ENCODE measurements around the gene NMS. TPM values are rescaled to one million over a fixed set of nuclear protein-coding genes. Genes with fewer than 3 reads are reported as not detected.

NMS gene, protein sequence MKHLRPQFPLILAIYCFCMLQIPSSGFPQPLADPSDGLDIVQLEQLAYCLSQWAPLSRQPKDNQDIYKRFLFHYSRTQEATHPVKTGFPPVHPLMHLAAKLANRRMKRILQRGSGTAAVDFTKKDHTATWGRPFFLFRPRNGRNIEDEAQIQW
- not detected for total RNA-seq
- polyA plus RNA-seq (2013, experiment 1 of 2), result not detected
- polyA plus RNA-seq (2013, experiment 2 of 2), result not detected
- long read RNA-seq, experiment 1, result 0 reads
- long read RNA-seq, experiment 2, result 0 reads
- long read RNA-seq, experiment 3, result 0 reads
- long read RNA-seq, experiment 4, result 0 reads

DNA sequence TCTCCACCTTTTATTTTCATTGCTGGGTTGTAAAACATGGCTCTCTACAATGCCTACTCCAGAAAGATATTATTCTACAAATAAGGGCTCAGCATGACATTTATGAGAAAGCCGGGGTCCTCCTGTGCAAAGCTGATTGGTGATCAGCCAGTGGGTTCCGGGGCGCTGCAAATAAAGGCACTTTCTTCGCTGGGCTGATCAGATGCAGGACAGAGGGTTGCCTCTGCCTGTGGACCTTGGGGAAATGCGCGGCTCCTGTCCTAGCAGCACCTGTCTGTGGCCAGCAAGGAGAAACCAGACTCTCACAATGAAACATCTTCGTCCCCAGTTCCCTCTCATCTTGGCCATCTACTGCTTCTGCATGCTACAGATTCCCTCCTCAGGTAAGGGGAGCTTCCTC, at the start of gene NMS:
Gene NMS (plus strand): TSS at position 301 of the 400 bp plus-strand sequence. CDS start 7 bp downstream, at position 308.
- Mint-ChIP-seq H3K27ac (no peak within 1 kb of the TSS), H3K9me3 (peaks cover 4% of the 10 kb centered on the region), H3K4me3 (no peak within 1 kb of the TSS), H3K4me1 (no peaks in the 10 kb centered on the region), H3K27me3 (ENCODE audit: insufficient read depth) (peaks cover 3% of the 10 kb centered on the region), H3K36me3 (ENCODE audit: low read depth) (no peaks in the 10 kb centered on the region)
- Histone ChIP-seq H3K27ac (ENCODE audit: low read depth, low read length) (no peak within 1 kb of the TSS), H3K9ac (ENCODE audit: extremely low read depth, low read length, poor library complexity, severe bottlenecking) (no peak within 1 kb of the TSS), H3K9me3 (ENCODE audit: control insufficient read depth, low read length) (no peaks in the 10 kb centered on the region), H3K36me3 (ENCODE audit: control insufficient read depth, insufficient read depth, low read length) (no peaks in the 10 kb centered on the region), H3K4me1 (ENCODE audit: control insufficient read depth, insufficient read depth, low read length) (no peaks in the 10 kb centered on the region), H3K4me3 (ENCODE audit: low read length) (no peak within 1 kb of the TSS), H3K27me3 (ENCODE audit: control insufficient read depth, insufficient read depth, low read length, poor library complexity, severe bottlenecking) (peaks cover 4% of the 10 kb centered on the region)
- no peak for DNase-seq
- WGBS, 2 experiments (ENCODE audit: insufficient coverage in 1 of 2, insufficient read length in 1 of 2), result 87 to 92% methylated on average over 6 to 7 of the region's 7 CpGs
- TF ChIP-seq, protein P1, sequence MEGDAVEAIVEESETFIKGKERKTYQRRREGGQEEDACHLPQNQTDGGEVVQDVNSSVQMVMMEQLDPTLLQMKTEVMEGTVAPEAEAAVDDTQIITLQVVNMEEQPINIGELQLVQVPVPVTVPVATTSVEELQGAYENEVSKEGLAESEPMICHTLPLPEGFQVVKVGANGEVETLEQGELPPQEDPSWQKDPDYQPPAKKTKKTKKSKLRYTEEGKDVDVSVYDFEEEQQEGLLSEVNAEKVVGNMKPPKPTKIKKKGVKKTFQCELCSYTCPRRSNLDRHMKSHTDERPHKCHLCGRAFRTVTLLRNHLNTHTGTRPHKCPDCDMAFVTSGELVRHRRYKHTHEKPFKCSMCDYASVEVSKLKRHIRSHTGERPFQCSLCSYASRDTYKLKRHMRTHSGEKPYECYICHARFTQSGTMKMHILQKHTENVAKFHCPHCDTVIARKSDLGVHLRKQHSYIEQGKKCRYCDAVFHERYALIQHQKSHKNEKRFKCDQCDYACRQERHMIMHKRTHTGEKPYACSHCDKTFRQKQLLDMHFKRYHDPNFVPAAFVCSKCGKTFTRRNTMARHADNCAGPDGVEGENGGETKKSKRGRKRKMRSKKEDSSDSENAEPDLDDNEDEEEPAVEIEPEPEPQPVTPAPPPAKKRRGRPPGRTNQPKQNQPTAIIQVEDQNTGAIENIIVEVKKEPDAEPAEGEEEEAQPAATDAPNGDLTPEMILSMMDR (conservative IDR thresholded peaks at IDR 0.05), result no peak

DNA sequence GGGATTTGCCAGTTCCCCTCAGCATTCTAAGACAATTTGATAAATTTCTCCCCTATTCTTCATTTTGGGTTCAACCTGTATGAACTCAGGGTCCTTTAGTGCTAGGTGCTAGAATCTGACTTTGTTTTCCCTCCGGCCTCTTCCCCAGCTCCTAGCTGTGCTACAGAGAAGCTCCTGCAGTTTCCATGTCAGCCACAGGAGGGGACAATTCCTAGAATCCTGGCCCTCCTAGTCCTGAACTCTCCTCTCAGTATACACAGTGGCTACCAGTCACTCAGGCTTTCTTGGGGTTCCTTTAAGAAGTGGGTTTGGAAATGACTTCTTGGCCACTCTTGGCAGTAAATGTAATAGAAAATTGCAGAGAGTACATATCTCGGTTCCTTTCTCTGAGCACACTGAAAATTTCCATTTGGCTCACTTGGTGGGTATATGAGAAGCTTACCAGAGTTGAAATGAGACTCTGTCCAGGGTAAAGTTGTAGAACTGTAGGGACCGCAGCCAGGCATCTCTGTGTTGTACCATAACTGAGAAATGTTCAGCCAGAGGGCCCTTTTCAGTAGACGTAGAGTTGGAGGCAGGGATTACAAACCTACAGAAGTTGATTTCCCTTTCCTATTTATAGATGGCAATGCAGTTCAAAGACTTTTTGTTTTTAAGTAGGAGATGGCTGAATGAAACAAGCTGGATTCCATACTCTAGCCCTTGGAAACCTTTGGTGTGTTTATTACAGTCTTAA, 47.8 kb upstream of the NMS start:
- Histone ChIP-seq H3K4me3 (ENCODE audit: low read length) (no peak overlapping the region), H3K9ac (ENCODE audit: extremely low read depth, low read length, poor library complexity, severe bottlenecking) (no peak overlapping the region), H3K27me3 (ENCODE audit: control insufficient read depth, insufficient read depth, low read length, poor library complexity, severe bottlenecking) (no peaks in the 10 kb centered on the region), H3K27ac (ENCODE audit: low read depth, low read length) (no peak overlapping the region), H3K36me3 (ENCODE audit: control insufficient read depth, insufficient read depth, low read length) (no peaks in the 10 kb centered on the region), H3K9me3 (ENCODE audit: control insufficient read depth, low read length) (no peaks in the 10 kb centered on the region), H3K4me1 (ENCODE audit: control insufficient read depth, insufficient read depth, low read length) (no peaks in the 10 kb centered on the region)
- TF ChIP-seq, protein P1 (conservative IDR thresholded peaks at IDR 0.05), result peak; percentile 80
- H3K9me3 Mint-ChIP-seq, result no peaks in the 10 kb centered on the region
- 89 to 90% methylated on average over 3 to 4 of the region's 4 CpGs for WGBS, 2 experiments (ENCODE audit: insufficient coverage in 1 of 2, insufficient read length in 1 of 2)
- no peak overlapping the region for H3K4me3 Mint-ChIP-seq
- no peaks in the 10 kb centered on the region for H3K27me3 Mint-ChIP-seq (ENCODE audit: insufficient read depth)
- peak; percentile 85 for DNase-seq
- H3K27ac Mint-ChIP-seq, result no peak overlapping the region
- H3K36me3 Mint-ChIP-seq (ENCODE audit: low read depth), result no peaks in the 10 kb centered on the region
- no peaks in the 10 kb centered on the region for H3K4me1 Mint-ChIP-seq

DNA sequence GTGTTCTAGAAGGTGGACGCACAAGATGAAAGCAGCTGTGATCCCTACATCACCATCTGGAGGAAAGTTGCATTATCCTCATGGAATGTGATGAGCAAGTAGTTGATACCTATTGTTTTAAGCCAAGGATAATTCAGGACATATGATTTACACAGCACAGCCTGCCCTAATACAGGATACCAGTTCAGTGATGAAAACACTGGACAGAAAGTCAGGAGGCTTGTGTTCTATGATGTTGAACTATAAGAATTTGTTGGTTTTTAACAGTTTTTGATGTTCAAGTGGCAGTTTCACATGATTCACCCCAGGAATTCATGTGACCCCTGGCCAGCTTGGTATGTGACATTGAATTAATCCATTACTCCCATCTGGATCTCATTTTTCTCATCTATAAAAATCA, 46.7 kb upstream of the NMS start:
- Histone ChIP-seq H3K9ac (ENCODE audit: extremely low read depth, low read length, poor library complexity, severe bottlenecking) (no peak overlapping the region), H3K27ac (ENCODE audit: low read depth, low read length) (no peak overlapping the region), H3K27me3 (ENCODE audit: control insufficient read depth, insufficient read depth, low read length, poor library complexity, severe bottlenecking) (no peaks in the 10 kb centered on the region), H3K4me3 (ENCODE audit: low read length) (no peak overlapping the region), H3K9me3 (ENCODE audit: control insufficient read depth, low read length) (no peaks in the 10 kb centered on the region), H3K36me3 (ENCODE audit: control insufficient read depth, insufficient read depth, low read length) (no peaks in the 10 kb centered on the region), H3K4me1 (ENCODE audit: control insufficient read depth, insufficient read depth, low read length) (no peaks in the 10 kb centered on the region)
- TF ChIP-seq, protein P1 (conservative IDR thresholded peaks at IDR 0.05), result no peak
- DNase-seq, result no peak
- no peak overlapping the region for H3K27ac Mint-ChIP-seq
- H3K4me3 Mint-ChIP-seq, result no peak overlapping the region
- no peaks in the 10 kb centered on the region for H3K27me3 Mint-ChIP-seq (ENCODE audit: insufficient read depth)
- no peaks in the 10 kb centered on the region for H3K9me3 Mint-ChIP-seq
- no peaks in the 10 kb centered on the region for H3K36me3 Mint-ChIP-seq (ENCODE audit: low read depth)
- WGBS, 2 experiments (ENCODE audit: insufficient coverage in 1 of 2, insufficient read length in 1 of 2), result 80 to 94% methylated on average over 1 of the region's 1 CpG
- no peaks in the 10 kb centered on the region for H3K4me1 Mint-ChIP-seq
